Loucy (cell line): Measurements from ENCODE around the gene MAPK8IP1.

Experiments used
- H2AFZ ChIP-seq: fragments of 200-600 bp; sonication (generic); 2 replicates; pipeline ENCODE4 v1.6.0; 2016; ENCODE audit warnings: antibody characterized with exemption, mild to moderate bottlenecking, low read length, moderate library complexity
- H3F3A ChIP-seq: fragments of 200-600 bp; 2 replicates; pipeline ENCODE4 v1.6.0; 2016; ENCODE audit warnings: antibody characterized with exemption, low read depth, mild to moderate bottlenecking
- H3K27me3 ChIP-seq: fragments of 200-600 bp; sonication (generic); 2 replicates; pipeline ENCODE4 v1.6.1; 2014; ENCODE audit warnings: low read length, mild to moderate bottlenecking; ENCODE audit not compliant: insufficient read depth, poor library complexity, severe bottlenecking
- H3K36me3 ChIP-seq: fragments of 200-600 bp; sonication (generic); 2 replicates; pipeline ENCODE4 v1.6.1; 2016; ENCODE audit warnings: low read length; ENCODE audit not compliant: insufficient read depth
- H3K4me1 ChIP-seq: fragments of 200-600 bp; sonication (generic); 2 replicates; pipeline ENCODE4 v1.5.1; 2014; ENCODE audit warnings: low read length, mild to moderate bottlenecking; ENCODE audit not compliant: insufficient read depth, poor library complexity, severe bottlenecking
- H3K4me2 ChIP-seq: fragments of 200-600 bp; sonication (generic); 2 replicates; pipeline ENCODE4 v1.6.0; 2014; ENCODE audit warnings: antibody characterized with exemption, low read length, low read depth, mild to moderate bottlenecking; ENCODE audit not compliant: poor library complexity, severe bottlenecking
- H3K4me3 ChIP-seq: fragments of 200-600 bp; sonication (generic); 2 replicates; pipeline ENCODE4 v1.5.1; 2014; ENCODE audit warnings: low read length, mild to moderate bottlenecking, mixed read lengths; ENCODE audit not compliant: poor library complexity, severe bottlenecking
- H3K79me2 ChIP-seq: fragments of 200-600 bp; sonication (generic); 2 replicates; pipeline ENCODE4 v1.6.1; 2014; ENCODE audit warnings: low read length; ENCODE audit not compliant: insufficient read depth
- H3K9ac ChIP-seq: fragments of 200-600 bp; sonication (generic); 2 replicates; pipeline ENCODE4 v1.6.0; 2014; ENCODE audit warnings: mild to moderate bottlenecking, low read depth, low read length, moderate library complexity; ENCODE audit not compliant: poor library complexity, severe bottlenecking
- H3K9me2 ChIP-seq: fragments of 200-600 bp; sonication (generic); replicated peaks from 2 replicates; pipeline ENCODE4 v1.6.1; 2016; ENCODE audit warnings: low read depth, low read length, mixed read lengths
- H3K9me3 ChIP-seq: fragments of 200-600 bp; sonication (generic); 2 replicates; pipeline ENCODE4 v1.6.1; 2014; ENCODE audit warnings: mild to moderate bottlenecking, antibody characterized with exemption, low read length, low read depth; ENCODE audit not compliant: insufficient read depth
- H4K20me1 ChIP-seq: fragments of 200-600 bp; sonication (generic); 2 replicates; pipeline ENCODE4 v1.6.0; 2014; ENCODE audit warnings: antibody characterized with exemption, low read length, mild to moderate bottlenecking; ENCODE audit not compliant: insufficient read depth, poor library complexity, severe bottlenecking
- EZH2phosphoT487 ChIP-seq: fragments of 200-600 bp; IDR thresholded peaks from 2 replicates; pipeline ENCODE4 v1.6.1; 2018; ENCODE audit warnings: antibody characterized with exemption, mild to moderate bottlenecking, moderate library complexity, borderline replicate concordance
- TF ChIP-seq, protein P1 (sequence below): fragments of 200-600 bp; sonication (generic); conservative IDR thresholded peaks from 2 replicates; pipeline ENCODE4 v1.5.1; 2014; ENCODE audit warnings: mild to moderate bottlenecking, antibody characterized with exemption, low read length

MAPK8IP1 gene

DNA sequence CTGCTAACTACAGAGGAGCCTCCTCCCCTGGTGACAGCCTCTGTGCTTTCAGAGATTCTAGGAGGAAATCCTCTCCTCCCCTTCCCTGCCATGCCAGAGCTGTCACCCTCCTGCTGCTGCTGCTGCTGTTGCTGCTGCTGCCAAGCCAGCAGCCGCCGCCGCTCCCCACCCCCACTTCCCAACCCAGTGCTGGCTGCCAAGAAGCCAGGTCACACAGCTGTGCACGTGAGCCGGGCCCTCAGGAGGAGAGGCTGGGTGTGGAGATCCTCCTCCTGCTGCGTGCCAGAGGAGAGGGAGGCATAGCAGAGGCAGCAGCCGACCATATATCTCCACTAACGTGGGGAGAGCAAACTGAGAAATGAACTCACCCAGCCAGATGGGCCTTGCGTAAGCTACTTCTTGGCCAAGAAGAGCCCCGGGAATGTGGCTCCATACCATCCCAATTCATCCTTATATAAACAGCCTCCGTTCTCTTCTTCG, 25.8 kb upstream of the MAPK8IP1 start:
- peaks cover 10% of the 10 kb centered on the region; the same call in 1 of the 2 replicates for H3K79me2 ChIP-seq
- TF ChIP-seq EZH2phosphoT487, result no peak
- TF ChIP-seq, protein P1, sequence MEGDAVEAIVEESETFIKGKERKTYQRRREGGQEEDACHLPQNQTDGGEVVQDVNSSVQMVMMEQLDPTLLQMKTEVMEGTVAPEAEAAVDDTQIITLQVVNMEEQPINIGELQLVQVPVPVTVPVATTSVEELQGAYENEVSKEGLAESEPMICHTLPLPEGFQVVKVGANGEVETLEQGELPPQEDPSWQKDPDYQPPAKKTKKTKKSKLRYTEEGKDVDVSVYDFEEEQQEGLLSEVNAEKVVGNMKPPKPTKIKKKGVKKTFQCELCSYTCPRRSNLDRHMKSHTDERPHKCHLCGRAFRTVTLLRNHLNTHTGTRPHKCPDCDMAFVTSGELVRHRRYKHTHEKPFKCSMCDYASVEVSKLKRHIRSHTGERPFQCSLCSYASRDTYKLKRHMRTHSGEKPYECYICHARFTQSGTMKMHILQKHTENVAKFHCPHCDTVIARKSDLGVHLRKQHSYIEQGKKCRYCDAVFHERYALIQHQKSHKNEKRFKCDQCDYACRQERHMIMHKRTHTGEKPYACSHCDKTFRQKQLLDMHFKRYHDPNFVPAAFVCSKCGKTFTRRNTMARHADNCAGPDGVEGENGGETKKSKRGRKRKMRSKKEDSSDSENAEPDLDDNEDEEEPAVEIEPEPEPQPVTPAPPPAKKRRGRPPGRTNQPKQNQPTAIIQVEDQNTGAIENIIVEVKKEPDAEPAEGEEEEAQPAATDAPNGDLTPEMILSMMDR, result no peak
- no peaks in the 10 kb centered on the region for H3K9me3 ChIP-seq
- peaks cover 84% of the 10 kb centered on the region; the same call in 1 of the 2 replicates for H3K36me3 ChIP-seq
- H3K4me3 ChIP-seq, result no peak overlapping the region
- no peaks in the 10 kb centered on the region for H3K27me3 ChIP-seq
- H3F3A ChIP-seq, result no peaks in the 10 kb centered on the region
- no peak overlapping the region for H3K4me2 ChIP-seq
- H3K9ac ChIP-seq, result no peak overlapping the region
- no peaks in the 10 kb centered on the region for H3K9me2 ChIP-seq
- no peaks in the 10 kb centered on the region for H3K4me1 ChIP-seq
- H4K20me1 ChIP-seq, result peaks cover 7% of the 10 kb centered on the region
- H2AFZ ChIP-seq, result no peak overlapping the region

DNA sequence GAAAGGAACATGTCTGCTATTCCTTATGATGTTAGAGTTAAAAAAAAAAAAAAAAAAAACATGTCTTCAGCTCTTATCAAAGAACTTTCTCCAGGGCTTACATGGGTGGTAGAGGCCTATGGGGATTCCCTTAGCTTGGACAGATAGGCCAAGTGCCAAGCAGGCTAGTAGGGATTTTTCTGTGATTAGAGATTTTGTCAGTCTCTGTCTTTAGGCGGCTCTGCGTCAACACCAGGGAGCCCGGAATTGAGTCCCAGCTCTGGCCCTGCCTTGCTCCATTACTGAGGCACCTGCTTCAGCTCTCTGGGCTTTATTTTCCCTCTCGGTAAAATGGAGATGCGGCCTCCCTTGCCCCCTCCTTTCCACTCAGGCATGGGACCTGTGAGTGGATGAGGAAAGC, 25.1 kb upstream of the MAPK8IP1 start:
- TF ChIP-seq, protein P1, result no peak
- no peak for TF ChIP-seq EZH2phosphoT487
- Histone ChIP-seq H2AFZ (no peak overlapping the region), H3K9me2 (no peaks in the 10 kb centered on the region)

DNA sequence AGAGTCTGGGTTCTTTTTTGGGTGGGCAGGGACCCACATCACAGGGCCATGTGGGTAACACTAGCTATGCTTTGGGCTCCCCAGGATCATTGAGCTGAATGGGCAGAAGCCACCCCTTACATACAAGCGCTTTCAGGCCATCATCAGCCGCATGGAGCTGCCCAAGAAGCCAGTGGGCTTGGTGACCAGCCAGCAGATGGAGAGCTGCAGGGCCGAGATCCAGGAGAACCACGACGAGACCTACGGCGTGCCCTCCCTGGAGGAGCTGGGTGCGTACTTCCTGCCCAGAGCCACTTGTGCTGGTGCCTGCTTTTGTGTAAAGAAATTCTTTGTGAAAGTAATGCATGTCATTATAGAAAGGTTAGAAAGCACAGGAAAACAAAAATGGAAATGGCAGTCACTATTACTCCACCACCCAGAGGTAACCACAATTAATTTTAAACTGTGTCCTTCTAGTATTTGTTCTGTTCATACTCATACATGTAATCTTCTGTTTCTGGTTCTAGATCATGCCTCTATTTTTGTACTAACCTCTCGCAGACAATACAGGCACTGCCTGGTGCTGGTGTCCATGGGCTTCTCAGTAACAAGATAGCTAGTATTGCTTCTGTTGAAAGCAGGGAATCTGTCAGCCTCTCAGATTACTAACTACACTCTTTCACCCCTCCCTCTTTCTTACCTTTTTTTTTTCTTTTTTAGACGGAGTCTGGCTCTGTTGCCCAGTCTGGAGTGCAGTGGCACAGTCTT, 24.5 kb upstream of the MAPK8IP1 start:
- no peak overlapping the region for H3K4me2 ChIP-seq
- H3K4me3 ChIP-seq, result no peak overlapping the region
- H3F3A ChIP-seq, result no peaks in the 10 kb centered on the region
- TF ChIP-seq, protein P1, result no peak
- no peak for TF ChIP-seq EZH2phosphoT487
- no peak overlapping the region for H2AFZ ChIP-seq
- H3K9ac ChIP-seq, result no peak overlapping the region
- H4K20me1 ChIP-seq, result no peaks in the 10 kb centered on the region
- H3K4me1 ChIP-seq, result no peaks in the 10 kb centered on the region
- H3K36me3 ChIP-seq, result peaks cover 93% of the 10 kb centered on the region; the same call in 1 of the 2 replicates
- no peaks in the 10 kb centered on the region for H3K27me3 ChIP-seq
- H3K79me2 ChIP-seq, result peaks cover 2% of the 10 kb centered on the region; the same call in 1 of the 2 replicates
- no peaks in the 10 kb centered on the region for H3K9me2 ChIP-seq
- no peaks in the 10 kb centered on the region for H3K9me3 ChIP-seq

More for the DNA sequence above, 25.1 kb upstream of the MAPK8IP1 start:
- Histone ChIP-seq H3F3A (no peaks in the 10 kb centered on the region), H3K36me3 (peaks cover 87% of the 10 kb centered on the region; the same call in 1 of the 2 replicates), H3K9me3 (no peaks in the 10 kb centered on the region), H3K4me2 (no peak overlapping the region), H4K20me1 (peaks cover under 1% of the 10 kb centered on the region), H3K9ac (no peak overlapping the region), H3K27me3 (no peaks in the 10 kb centered on the region), H3K4me3 (no peak overlapping the region), H3K4me1 (no peaks in the 10 kb centered on the region), H3K79me2 (peaks cover 8% of the 10 kb centered on the region; the same call in 1 of the 2 replicates)
